HG03558 (cell line): Measurements from ENCODE around the gene MYO9A.
"Not testable (repeated sequence)": the region's sequence is repeated elsewhere in the genome, so short reads cannot be mapped to it uniquely, and the experiment has no call there.

ENCODE experiments used
- ATAC-seq: cut with Tn5 transposase; IDR thresholded peaks from one replicate; pipeline ENCODE4 v1.9.1; 2021; ENCODE audit warnings: moderate number of reproducible peaks; ENCODE audit not compliant: unreplicated experiment; ENCODE audit errors: extremely low read depth

Gene MYO9A

GRCh38 chr15:72096796-72097195, 21.2 kb downstream of the MYO9A start:
- no peak for ATAC-seq

GRCh38 chr15:72092691-72093090, 25.3 kb downstream of the MYO9A start:
- no peak for ATAC-seq

GRCh38 chr15:72092006-72092405, 25.9 kb downstream of the MYO9A start:
- no peak for ATAC-seq

DNA sequence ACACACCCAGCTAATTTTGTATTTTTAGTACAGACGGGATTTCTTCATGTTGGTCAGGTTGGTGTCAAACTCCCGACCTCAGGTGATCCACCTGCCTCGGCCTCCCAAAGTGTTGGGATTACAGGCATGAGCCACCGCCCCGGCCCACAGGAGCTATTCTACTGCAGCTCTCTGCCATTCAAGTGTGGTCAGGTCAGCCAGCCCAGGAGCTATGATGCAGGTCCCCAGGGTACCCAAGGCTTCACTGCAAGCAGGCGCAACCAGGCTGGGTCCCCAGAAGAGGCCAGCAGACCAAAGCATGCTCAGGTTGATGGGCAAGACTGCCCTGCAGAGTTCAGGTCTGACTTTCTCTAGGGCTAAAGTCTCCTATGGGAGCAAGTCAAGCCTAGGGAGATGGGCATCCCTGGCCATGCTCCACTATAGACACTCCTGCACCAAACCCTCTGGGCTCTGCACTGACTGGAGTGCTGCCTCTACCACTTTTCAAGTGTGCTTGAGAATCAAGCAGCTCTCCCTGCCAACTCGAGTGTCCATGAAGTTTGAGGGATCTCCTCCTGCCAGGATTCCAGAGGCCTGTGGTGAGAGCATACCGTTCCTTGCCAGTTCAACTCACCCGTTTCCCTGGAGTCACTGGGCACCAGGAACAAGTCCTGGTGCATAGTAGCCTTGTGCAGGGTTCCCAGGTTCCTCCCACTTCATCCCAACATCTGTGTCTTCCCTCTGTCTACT, 30.9 kb downstream of the MYO9A start:
- no peak for ATAC-seq

DNA sequence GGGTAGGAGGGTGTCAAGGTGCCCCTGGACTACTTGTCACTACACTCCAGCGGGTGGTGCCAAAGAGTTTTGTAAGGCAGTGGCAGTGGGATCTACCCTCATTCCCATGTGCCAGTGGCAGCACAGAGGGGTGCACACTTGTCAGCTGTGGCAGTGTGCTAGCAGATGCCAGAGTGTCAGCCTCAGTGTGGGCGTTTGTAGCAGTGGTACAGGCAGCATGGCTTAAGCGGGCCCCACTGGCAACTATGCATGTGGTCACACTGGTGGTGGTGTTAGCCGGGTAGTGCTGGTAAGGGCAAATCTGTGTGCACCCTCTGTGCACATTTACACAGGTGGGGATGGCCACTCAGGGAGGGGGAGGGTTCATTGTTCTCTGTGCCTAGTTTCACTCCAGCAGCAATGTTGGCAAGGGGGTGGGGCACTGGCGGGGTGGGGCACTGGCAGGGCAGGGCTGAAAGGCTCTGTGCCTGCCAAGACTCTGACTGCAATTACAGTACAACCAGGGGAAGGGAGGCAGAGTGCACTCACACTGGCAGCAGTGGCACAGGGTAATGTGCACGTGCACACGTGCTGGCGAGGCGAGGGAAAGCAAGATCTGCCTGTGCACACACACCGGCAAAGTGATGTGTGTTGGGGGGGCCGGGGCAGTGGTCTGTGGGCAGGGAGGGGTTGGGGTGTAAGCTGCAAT, 31.8 kb downstream of the MYO9A start:
- no peak for ATAC-seq

DNA sequence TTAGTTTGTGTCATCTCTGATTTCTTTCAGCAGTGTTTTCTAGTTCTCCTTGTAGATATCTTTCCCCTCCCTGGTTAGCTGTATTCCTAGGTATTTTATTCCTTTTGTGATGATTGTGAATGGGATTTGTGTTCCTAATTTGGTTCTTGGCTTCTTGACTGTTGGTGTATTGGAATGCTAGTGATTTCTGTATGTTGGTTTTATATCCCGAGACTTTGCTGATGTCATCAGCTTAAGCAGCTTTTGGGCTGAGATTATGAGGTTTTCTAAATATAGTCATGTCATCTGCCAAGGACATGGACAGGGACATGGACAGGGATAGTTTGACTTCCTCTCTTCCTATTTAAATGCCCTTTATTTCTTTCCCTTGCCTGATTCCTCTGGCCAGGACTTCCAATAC, 35.8 kb downstream of the MYO9A start:
- ATAC-seq: no peak

DNA sequence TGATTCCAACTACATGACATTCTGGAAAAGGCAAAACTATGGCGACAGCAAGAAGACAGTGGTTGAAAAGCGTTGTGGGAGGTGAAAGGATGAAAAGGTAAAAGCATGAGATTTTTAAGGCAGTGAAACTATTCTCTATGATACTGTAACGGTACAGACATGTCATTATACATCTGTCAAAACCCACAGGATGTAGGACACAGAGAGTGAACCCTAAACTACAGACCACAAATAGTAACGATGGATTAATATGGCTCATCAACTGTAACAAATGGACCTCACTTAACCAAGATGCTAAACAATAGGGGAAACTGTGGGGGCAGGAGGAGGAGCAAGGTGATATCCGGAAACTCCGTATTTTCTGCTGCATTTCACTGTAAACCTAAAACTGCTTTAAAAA, 39.1 kb downstream of the MYO9A start:
- ATAC-seq: no peak

GRCh38 chr15:72077950-72078349, 40.0 kb downstream of the MYO9A start:
- no peak for ATAC-seq

- ATAC-seq: no peak
Measured at GRCh38 chr15:72074335-72075060, 43.5 kb downstream of the MYO9A start.

- ATAC-seq: not testable (repeated sequence)
Measured at GRCh38 chr15:72071448-72071825, 46.5 kb downstream of the MYO9A start.

GRCh38 chr15:72070817-72071447, 47.0 kb downstream of the MYO9A start:
- ATAC-seq: no peak

- no peak for ATAC-seq
Measured at GRCh38 chr15:72068856-72069255, 49.1 kb downstream of the MYO9A start.

DNA sequence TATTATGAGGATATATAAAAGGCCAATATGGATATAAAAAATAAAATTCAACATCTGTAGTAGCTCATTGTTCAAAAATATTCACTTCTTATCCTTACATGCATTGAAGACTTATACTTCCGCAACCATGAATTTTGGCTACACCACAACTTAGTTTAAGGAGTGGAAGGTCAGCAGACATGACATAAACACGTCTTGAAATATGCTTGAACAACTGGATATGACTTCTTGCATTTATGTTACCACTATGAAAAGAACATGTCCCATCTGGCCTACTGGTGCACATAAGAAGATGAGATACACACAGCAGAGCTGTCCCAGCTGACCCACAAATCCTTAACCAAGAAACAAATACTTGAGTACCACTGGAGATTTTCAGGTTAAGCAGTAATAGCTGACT, 52.1 kb downstream of the MYO9A start:
- ATAC-seq: no peak

GRCh38 chr15:72063186-72063585, 54.8 kb downstream of the MYO9A start:
- no peak for ATAC-seq

GRCh38 chr15:72062319-72062718, 55.6 kb downstream of the MYO9A start:
- no peak for ATAC-seq

DNA sequence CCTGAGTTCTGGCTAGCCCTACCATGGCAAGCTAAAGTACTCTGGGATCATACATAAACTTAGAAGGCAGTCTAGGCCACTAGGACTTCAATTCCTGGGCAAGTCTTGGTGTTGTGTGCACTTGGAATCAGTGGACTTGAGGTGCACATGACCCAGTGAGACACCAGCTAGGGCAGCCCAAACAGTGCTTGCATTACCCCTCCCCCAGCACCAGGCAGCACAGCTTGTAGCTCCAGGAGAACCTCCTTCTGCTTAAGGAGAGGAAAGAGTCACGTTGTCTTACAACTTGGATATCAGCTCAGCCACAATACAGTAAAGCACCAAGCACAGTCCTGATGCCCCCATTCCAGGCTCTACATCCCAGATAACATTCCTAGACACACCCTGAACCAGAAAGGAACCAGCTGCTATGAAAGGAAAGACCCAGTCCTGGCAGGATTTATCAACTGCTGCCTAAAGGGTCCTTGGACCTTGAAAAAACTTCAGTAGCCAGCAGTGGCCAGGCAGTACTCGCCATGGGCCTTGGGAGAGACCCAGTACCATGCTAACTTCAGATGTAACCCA, 57.2 kb downstream of the MYO9A start:
- ATAC-seq: no peak

GRCh38 chr15:72058585-72058984, 59.4 kb downstream of the MYO9A start:
- ATAC-seq: no peak

- ATAC-seq: no peak
Measured at GRCh38 chr15:72057548-72058091, 60.3 kb downstream of the MYO9A start.

DNA sequence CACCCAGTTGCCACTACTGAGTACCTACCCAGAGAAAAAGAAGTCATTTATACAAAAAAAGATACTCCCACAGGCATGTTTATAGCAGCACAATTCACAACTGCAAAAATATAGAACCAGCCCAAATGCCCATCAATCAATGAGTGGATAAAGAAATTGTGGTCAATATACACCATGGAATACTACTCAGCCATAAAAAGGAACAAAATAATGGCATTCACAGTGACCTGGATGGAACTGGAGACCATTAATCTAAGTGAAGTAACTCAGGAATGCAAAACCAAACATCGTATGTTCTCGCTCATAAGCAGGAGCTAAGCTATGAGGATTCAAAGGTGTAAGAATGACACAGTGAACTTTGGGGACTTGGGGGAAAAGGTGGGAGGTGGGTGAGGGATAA, 61.7 kb downstream of the MYO9A start:
- not testable (repeated sequence) for ATAC-seq

- ATAC-seq: not testable (repeated sequence)
Measured at GRCh38 chr15:72053297-72053696, 64.7 kb downstream of the MYO9A start.
